Gastrocnemius medialis (tissue), 4 donors: Measurements from ENCODE around the gene P4HA2.

Experiments used
- POLR2A ChIP-seq, 2 donors: fragments of 450-650 bp; IDR thresholded peaks; one replicate each; pipeline ENCODE4 v1.6.1; 2017; ENCODE audit warnings: antibody characterized with exemption in 2 of 2, mild to moderate bottlenecking in 2 of 2, moderate library complexity in 2 of 2
- TF ChIP-seq, protein P1 (sequence below), 5 experiments: fragments of 450-650 bp in 3 of 5; fragments of 200-600 bp in 2 of 5; sonication (generic) in 2 of 5; IDR thresholded peaks in 4 of 5; conservative IDR thresholded peaks in 1 of 5; 1 replicate in 4 of 5; 2 replicates in 1 of 5; pipeline ENCODE4 v1.5.1; 2016 to 2019; ENCODE audit warnings: antibody characterized with exemption in 5 of 5, mild to moderate bottlenecking in 3 of 5, moderate library complexity in 3 of 5

DNA sequence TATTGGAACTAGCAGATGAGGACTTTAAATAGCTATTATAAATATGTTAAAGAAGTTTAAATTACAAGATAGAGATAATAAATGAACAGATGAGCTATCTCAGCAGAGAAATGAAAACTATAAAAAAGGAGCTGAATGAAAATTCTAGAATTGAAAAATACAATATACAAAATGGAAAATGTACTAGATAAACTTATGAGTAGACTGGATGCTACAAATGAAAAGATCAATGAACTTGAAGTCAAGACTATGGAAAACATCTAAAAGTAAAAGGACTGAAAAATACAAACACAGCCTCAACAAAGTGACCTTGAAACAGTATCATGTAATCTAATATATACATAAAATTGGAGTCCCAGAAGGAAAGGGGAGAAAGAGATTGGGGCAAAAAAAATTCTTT is 19.2 kb upstream of the P4HA2 start:
- TF ChIP-seq, protein P1, sequence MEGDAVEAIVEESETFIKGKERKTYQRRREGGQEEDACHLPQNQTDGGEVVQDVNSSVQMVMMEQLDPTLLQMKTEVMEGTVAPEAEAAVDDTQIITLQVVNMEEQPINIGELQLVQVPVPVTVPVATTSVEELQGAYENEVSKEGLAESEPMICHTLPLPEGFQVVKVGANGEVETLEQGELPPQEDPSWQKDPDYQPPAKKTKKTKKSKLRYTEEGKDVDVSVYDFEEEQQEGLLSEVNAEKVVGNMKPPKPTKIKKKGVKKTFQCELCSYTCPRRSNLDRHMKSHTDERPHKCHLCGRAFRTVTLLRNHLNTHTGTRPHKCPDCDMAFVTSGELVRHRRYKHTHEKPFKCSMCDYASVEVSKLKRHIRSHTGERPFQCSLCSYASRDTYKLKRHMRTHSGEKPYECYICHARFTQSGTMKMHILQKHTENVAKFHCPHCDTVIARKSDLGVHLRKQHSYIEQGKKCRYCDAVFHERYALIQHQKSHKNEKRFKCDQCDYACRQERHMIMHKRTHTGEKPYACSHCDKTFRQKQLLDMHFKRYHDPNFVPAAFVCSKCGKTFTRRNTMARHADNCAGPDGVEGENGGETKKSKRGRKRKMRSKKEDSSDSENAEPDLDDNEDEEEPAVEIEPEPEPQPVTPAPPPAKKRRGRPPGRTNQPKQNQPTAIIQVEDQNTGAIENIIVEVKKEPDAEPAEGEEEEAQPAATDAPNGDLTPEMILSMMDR (IDR thresholded peaks at IDR 0.05 in 4 of 5, conservative IDR thresholded peaks at IDR 0.05 in 1 of 5), result no peak
- no peak for TF ChIP-seq POLR2A (IDR thresholded peaks at IDR 0.05)
